Activated CD8-positive, alpha-beta memory T cell treated with anti-CD3 and anti-CD28 coated beads for 24 hours (primary cell): Measurements from ENCODE around the gene PREX1.

ENCODE experiments used
- DNase-seq: peaks from one replicate; pipeline ENCODE4 v3.0.0-alpha.2; 2020

The PREX1 gene

GRCh38 chr20:48711696-48712464 lies 115.9 kb downstream of the PREX1 start:
- DNase-seq, result no peak

DNA sequence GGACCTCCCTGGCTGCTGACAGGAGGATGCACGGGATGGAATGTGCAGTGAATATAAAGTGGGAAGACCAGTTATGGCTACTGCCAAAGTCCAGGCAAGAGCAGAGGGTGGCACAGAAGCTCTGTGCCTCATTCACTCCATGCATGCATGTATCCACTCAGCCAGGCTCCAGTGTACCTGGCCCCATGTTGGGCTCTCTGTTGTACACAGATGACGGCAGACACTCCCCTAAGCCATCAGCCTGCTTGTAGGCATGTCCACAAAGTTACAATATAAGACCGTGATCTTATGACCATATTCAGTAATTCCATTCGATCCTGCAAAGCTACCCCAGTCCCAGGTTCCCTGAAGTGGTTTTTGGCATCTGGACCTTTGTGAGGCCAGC lies 116.8 kb downstream of the PREX1 start:
- no peak for DNase-seq

DNA sequence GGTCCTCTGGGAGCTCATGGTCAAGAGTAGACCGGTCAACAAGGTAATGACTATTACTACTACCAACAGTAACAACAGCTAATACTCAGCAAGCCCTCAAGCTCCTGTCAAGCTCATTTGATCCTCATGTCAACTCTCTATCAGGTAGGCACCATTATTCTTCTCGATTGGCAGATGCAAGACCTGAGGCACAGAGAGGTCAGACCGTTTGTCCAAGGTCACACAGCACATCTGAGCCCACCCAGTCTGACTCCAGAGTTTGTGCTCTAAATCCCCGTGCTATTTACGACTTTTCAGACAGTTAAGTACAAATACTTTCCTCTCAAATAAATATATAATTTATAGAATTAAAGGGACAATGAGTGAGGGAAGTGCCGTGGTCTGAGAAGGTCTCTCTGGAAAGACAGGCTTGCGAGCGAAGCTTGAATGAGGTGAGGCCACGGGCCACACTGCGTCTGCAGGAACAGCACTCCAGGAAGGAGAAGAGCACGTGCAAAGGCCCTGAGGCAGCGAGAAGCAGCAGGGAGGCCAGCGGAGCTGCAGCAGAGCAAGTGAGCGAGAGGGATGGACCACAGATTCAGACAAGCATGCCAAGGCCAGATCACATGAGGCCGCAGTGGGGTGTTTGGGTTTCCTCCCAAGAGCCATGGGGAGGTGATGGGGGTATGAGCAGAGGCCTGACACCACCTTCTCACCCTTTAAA lies 117.3 kb downstream of the PREX1 start:
- no peak for DNase-seq

DNA sequence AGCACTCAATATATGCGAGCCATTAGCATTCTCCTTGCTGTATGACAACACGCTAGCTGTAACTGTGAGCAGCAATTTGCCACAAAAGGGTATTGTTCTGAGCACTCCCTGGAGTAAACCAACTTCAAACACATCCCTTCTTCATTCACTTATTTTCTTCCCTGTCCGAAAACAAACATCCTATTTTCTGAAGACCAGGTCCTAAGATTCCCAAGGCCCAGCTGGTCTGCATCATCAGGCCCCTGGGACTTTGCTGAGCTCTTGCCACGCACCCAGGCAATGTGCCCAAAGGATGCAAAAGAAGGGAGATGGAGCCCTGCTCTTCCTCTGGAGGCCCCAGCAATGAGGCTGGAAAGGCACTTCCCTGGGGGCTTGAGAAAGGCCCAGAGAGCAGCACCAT lies 118.1 kb downstream of the PREX1 start:
- no peak for DNase-seq

- DNase-seq, result no peak
These were observed 118.6 kb downstream of the PREX1 start for GRCh38 chr20:48709058-48709691.

- DNase-seq, result no peak
These were observed 119.2 kb downstream of the PREX1 start for GRCh38 chr20:48708630-48709029.

DNA sequence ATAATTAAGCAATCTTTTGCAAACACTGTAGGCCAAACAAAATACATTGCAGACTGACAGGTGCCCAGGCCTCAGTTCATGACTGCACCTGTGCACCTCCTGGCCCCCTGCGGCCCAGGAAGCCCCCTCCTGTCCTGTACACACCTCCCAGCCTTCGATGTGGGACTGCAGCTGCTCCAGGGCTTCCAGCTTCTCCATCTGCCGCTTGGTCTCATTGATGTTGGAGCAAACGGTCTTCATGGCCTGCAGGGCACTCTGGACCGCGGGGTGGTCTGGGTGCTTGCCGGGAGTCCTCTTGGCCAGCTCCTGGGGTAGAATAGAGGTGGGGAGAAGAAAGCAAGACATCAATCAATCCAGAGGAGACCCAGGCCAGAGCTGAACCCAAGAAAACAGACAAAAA lies 119.7 kb downstream of the PREX1 start:
- no peak for DNase-seq

- DNase-seq, result no peak
These were observed 121.0 kb downstream of the PREX1 start for GRCh38 chr20:48706710-48707365.

GRCh38 chr20:48706116-48706656 lies 121.6 kb downstream of the PREX1 start:
- DNase-seq, result no peak

DNA sequence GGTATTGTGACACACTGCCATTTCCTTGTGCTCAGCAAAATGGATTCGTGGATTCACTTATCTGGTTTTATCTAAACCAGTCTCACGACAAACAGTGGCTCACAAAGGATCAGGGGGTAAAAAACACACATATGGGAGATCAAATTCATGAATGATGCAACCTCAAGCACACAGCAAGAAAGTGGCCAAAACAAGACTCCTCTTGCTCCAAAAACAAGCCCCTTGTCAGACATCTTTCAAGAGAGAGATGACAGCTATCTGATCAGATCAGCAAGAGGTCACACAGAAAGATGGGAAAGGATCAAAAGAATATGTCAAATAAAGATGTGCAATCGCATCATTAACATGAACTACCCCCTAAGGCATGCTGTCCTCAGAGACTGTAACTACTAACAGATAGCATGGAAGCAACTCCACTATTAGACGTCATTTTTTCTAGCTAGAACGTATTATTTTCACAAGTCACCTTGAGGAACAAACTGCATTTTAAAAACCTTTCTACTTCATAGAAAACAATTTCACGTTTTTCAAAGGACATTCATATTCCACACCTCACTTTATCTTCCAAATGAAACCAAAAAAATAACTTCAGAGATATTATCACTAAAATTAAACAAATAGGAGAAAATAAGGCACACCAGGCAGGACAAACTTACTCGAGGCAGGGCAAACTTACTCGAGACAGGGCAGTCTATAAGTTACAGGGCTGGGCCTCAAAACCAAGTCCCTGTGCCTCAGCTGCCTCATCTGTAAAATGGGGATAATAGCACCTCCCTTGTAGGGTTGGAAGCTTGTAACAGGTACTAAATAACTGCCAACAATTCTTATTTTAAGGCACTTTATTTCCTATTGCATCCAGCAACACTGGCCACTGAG lies 122.3 kb downstream of the PREX1 start:
- no peak for DNase-seq

DNA sequence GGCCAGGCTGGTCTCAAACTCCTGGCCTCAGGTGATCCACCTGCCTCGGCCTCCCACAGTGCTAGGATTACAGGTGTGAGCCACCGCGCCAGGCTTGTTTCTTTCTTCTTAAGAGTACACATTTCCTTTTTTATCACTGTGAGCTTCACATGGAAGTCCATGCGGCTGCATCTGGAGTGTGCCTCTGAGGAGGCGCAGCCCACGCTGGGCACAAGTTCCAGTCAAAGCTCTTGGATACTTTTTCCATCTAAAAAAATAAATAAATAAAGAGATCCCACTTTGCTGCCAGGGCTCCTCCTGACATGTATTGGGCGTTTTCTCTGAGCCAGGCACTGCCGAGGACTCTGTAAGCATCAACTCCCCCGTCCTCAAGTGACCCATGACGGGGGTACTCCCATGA lies 123.0 kb downstream of the PREX1 start:
- DNase-seq, result no peak

DNA sequence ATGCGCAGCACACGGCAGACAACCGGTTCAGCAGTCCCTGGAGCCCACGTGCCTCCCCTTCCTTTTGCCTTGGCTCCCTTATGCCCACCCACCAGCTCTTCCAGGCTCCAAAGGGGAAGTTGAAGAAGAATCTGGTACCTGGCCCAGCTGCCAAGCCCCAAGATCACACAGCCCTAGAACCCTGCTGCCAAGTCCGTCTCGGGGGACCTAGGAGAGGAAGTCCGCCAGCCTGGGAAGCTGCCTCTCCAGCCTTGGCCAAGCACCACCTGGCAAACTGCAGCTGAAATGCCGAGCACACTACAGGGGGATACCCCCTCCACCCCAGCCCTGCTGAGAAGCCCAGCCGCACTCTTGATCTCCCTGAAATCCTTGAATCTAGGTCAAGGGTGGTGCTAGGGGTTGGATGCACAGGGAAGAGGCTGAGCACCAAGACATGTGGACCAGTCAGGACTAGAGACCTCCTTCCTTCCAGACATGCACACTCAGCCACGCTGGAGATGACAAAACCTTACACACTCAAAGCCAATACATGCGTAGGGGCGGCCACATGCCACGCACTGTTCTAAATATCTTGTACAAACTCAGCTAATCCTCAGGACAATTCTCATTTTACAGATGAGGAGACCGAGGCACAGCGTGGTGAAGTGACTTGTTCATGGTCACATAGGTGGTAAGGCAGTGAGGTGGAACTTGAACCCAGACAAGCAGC lies 124.1 kb downstream of the PREX1 start:
- no peak for DNase-seq

GRCh38 chr20:48703107-48703506 lies 124.7 kb downstream of the PREX1 start:
- no peak for DNase-seq

GRCh38 chr20:48702455-48702913 lies 125.3 kb downstream of the PREX1 start:
- no peak for DNase-seq

DNA sequence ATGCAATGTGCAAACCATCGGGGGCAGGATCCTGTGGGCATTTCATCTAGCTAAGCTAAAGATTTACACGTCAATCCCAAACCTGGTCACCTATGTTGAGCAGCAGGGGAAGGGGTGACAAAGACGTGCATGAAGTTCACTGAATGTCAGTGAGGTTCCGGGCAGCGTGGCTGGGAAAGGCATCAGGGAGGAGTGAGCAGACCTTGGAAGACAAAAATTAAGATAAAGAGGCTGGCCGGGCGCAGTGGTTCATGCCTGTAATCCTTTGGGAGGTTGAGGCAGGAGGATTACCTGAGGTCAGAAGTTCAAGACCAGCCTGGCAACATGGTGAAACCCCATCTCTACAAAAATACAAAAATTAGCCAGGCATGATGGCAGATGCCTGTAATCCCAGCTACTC lies 126.1 kb downstream of the PREX1 start:
- DNase-seq, result no peak

- DNase-seq, result no peak
These were observed 129.1 kb downstream of the PREX1 start for GRCh38 chr20:48698507-48699267.

GRCh38 chr20:48697845-48698491 lies 129.8 kb downstream of the PREX1 start:
- no peak for DNase-seq

DNA sequence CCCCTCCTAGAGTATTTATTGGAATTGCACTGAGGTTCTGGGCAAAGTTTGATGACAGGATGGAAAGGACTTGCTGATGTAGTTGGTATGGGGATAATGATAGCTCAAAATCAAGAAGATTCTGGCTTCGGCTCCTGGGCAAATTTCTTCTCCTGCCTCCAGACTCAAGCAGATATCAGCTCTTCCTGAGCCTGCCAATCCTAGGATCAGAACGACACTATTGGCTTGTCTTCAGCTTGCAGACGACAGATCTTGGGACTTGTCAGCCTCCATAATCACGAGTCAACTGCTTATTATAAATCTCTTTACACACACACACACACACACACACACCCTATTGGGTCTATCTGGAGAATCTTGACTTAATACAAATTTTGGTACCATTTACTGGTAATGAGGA lies 131.1 kb downstream of the PREX1 start:
- no peak for DNase-seq

GRCh38 chr20:48695738-48696137 lies 132.1 kb downstream of the PREX1 start:
- no peak for DNase-seq

DNA sequence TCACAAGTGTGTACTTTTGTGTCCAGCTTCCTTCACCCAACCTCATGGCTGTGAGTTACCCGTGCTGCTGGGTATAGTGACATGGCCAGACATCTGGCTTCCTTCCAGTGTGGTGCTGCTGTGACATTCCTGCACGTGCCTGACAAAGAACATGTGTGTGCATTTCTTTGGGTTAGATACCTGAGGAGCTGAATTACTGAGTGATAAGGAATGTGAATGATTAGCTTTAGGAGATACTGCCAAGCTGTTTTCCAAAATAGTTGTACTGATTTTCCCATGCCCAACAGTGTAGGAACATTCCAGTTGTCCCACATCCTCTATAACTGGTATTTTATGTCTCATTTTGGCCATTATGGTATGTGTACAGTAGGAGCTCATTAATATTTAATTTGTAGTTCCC lies 132.5 kb downstream of the PREX1 start:
- DNase-seq, result no peak
